Panc1 (cell line): ENCODE measurements around the gene SH3BGR. TPM values are rescaled to one million over a fixed set of nuclear protein-coding genes. Genes with fewer than 3 reads are reported as not detected.

ENCODE experiments used
- ATAC-seq: fragments of 200-7000 bp; cut with Tn5 transposase; 2 replicates; pipeline ENCODE4 v1.9.1; 2020; ENCODE audit warnings: mild to moderate bottlenecking, moderate library complexity
- BruUV-seq: library from RNA; stranded (reverse); fragments of 400-500 nt; replicated peaks from 2 replicates; lab custom pipeline; 2021; lab: Mats Ljungman, UMichigan
- CTCF ChIA-PET: fragments of 300-600 bp; sonication (Branson Sonifier 250); formaldehyde crosslinking; loops from one replicate; lab custom pipeline; 2022; ENCODE audit warnings: antibody characterized with exemption; lab: Charles Lee
- POLR2A ChIA-PET: fragments of 300-600 bp; sonication (Branson Sonifier 250); formaldehyde crosslinking; loops from one replicate; lab custom pipeline; 2022; ENCODE audit warnings: antibody characterized with exemption; lab: Charles Lee
- DNase-seq: peaks from one replicate; pipeline ENCODE4 v3.0.0-alpha.2; 2010; ENCODE audit warnings: low read depth, low spot score
- H3K27ac ChIP-seq: 2 replicates; pipeline ENCODE4 v1.5.1; 2011; ENCODE audit warnings: mild to moderate bottlenecking, low read length, inconsistent platforms
- H3K27me3 ChIP-seq: fragments of 200-500 bp; sonication (Bioruptor generic); 2 replicates; pipeline ENCODE4 v1.6.0; 2014; ENCODE audit warnings: low read length, inconsistent platforms; ENCODE audit not compliant: control insufficient read depth, insufficient read depth
- H3K36me3 ChIP-seq: fragments of 200-500 bp; sonication (Bioruptor generic); 2 replicates; pipeline ENCODE4 v1.5.1; 2014; ENCODE audit warnings: inconsistent platforms, mild to moderate bottlenecking, low read length, moderate library complexity; ENCODE audit not compliant: control insufficient read depth, insufficient read depth
- H3K4me1 ChIP-seq: 2 replicates; pipeline ENCODE4 v1.5.1; 2011; ENCODE audit warnings: inconsistent platforms, mild to moderate bottlenecking, low read length, moderate library complexity; ENCODE audit not compliant: control insufficient read depth, insufficient read depth
- H3K4me3 ChIP-seq, 2 experiments: 2 replicates each; pipeline ENCODE4 v1.5.1; 2011 to 2012; ENCODE audit warnings: low read depth in 2 of 2, low read length in 2 of 2, mild to moderate bottlenecking in 2 of 2, inconsistent platforms in 1 of 2, moderate library complexity in 1 of 2
- H3K9me3 ChIP-seq: fragments of 200-500 bp; sonication (Bioruptor generic); 2 replicates; pipeline ENCODE4 v1.5.1; 2014; ENCODE audit warnings: low read depth, mild to moderate bottlenecking, inconsistent platforms, low read length, moderate library complexity; ENCODE audit not compliant: control insufficient read depth, insufficient read depth
- CTCF ChIP-seq: fragments of 450-650 bp; IDR thresholded peaks from 2 replicates; pipeline ENCODE4 v1.5.1; 2017; ENCODE audit warnings: mild to moderate bottlenecking
- POLR2AphosphoS5 ChIP-seq: IDR thresholded peaks from 2 replicates; pipeline ENCODE4 v1.6.1; 2012; ENCODE audit warnings: mild to moderate bottlenecking, low read depth, low read length, moderate library complexity
- REST ChIP-seq, 2 experiments: IDR thresholded peaks; 2 replicates each; pipeline ENCODE4 v1.6.1; 2011 to 2012; ENCODE audit warnings: low read depth in 2 of 2, control low read depth in 1 of 2, low read length in 1 of 2, mild to moderate bottlenecking in 1 of 2, moderate library complexity in 1 of 2; ENCODE audit not compliant: insufficient read depth in 1 of 2
- SIN3A ChIP-seq: IDR thresholded peaks from 2 replicates; pipeline ENCODE4 v1.6.1; 2012; ENCODE audit warnings: low read depth, mild to moderate bottlenecking, low read length, moderate library complexity, borderline replicate concordance; ENCODE audit not compliant: insufficient read depth
- TCF7L2 ChIP-seq: IDR thresholded peaks from 2 replicates; pipeline ENCODE4 v1.6.1; 2011; ENCODE audit warnings: mild to moderate bottlenecking, low read depth, low read length, inconsistent platforms
- in situ Hi-C: cut with HindIII; loops from 2 replicates; pipeline ENCODE4 v1.10.0; 2016; ENCODE audit warnings: low sequenced_read_pairs, low pct_unique_long_range_greater_than_20kb
- intact Hi-C: fragments of 100-400 bp; cut with micrococcal nuclease; formaldehyde crosslinking; loops from one replicate; pipeline ENCODE4 v1.10.0; 2022; ENCODE audit not compliant: unreplicated experiment
- total RNA-seq: library from RNA; stranded (reverse); gene quantifications from one replicate; pipeline ENCODE4 v1.2.1, GENCODE V29; 2021; ENCODE audit not compliant: unreplicated experiment

SH3BGR gene
- total RNA-seq, 1 experiment from 2014 or later = 1.7 TPM

DNA sequence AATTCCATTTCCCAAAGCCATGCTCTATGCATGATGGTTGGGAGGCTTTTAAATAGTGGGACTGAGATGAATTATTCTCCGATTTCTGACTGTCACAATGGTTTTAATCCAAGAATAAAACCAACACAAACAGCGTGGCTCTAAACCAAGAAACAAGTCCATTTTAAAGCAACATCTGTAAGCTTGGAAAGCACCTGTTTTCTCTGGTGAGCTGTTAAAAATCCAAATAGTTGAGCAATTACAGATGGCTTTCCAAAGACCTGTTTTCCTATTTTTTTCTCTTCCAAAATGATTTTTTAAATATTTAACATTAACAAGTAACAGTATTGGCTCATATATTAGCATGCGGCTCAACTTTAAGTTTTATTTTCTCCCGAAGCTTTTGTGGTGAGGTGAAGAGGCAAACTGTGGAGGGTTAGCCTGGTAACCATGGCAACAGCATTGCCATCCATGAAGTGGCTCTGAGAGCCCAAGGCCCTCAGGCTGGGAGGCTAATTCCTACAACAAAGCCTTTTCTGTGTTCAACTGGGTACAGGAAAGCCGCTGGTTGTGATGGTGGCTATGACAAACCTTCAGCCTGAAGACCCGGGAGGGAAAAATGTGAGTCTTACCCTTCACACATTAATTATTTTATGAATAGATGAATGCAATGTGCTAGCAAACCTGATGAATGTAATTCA lies 104.3 kb downstream of the SH3BGR start:
- no peak for TF ChIP-seq REST (IDR thresholded peaks at IDR 0.05; ENCODE audit: insufficient read depth in 1 of 2, low read depth in 2 of 2, low read length in 1 of 2)
- TF ChIP-seq POLR2AphosphoS5 = no peak
- TF ChIP-seq CTCF = no peak
- no peak for TF ChIP-seq TCF7L2
- no peak for TF ChIP-seq SIN3A
- Histone ChIP-seq H3K36me3 (no peaks in the 10 kb centered on the region), H3K9me3 (no peaks in the 10 kb centered on the region), H3K4me3 (no peak overlapping the region), H3K27me3 (no peaks in the 10 kb centered on the region), H3K27ac (no peak overlapping the region), H3K4me1 (no peaks in the 10 kb centered on the region)
- DNase-seq (no peak), ATAC-seq (no peak)
- no TSS peak for BruUV-seq
- in situ Hi-C loops (no loop called here), intact Hi-C loops (no loop called here)
- CTCF ChIA-PET = no interaction called here
- POLR2A ChIA-PET = no interaction called here

DNA sequence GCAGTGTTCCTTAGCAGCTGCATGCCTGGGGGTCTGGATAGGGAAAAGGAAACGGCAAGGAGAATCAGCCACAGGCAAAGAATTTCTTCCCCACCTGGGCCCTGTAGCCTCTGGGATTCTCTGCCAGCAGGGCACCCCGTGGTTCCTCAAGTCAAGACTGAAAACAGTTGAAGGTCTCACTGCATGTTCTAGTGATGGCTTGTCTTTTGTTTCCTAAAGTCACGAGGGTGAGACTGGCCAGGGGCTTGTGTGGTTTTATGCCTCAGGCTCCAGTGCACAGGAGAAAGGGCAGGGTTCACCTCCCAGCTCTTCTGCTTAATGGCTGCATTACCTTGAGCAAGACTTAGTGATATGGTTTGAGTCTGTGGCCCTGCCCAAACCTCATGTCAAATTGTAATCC lies 107.7 kb downstream of the SH3BGR start:
- Histone ChIP-seq H3K4me3 (no peak overlapping the region), H3K36me3 (no peaks in the 10 kb centered on the region), H3K27me3 (no peaks in the 10 kb centered on the region), H3K9me3 (no peaks in the 10 kb centered on the region), H3K27ac (no peak overlapping the region), H3K4me1 (no peaks in the 10 kb centered on the region)
- in situ Hi-C loops (no loop called here), intact Hi-C loops (no loop called here)
- ATAC-seq (no peak), DNase-seq (no peak)
- BruUV-seq = no TSS peak
- ChIA-PET POLR2A (no interaction called here), CTCF (no interaction called here)
- no peak for TF ChIP-seq CTCF
- TF ChIP-seq POLR2AphosphoS5 = no peak
- no peak for TF ChIP-seq SIN3A
- no peak for TF ChIP-seq TCF7L2
- TF ChIP-seq REST (IDR thresholded peaks at IDR 0.05; ENCODE audit: insufficient read depth in 1 of 2, low read depth in 2 of 2, low read length in 1 of 2) = no peak
